Keratinocyte (primary cell): ENCODE results near the gene VASN.

Experiments used
- EZH2 ChIP-seq: IDR thresholded peaks from one replicate; pipeline ENCODE4 v1.6.1; 2012; ENCODE audit warnings: inconsistent platforms, mild to moderate bottlenecking, low read length, moderate library complexity
- TF ChIP-seq, protein P1 (sequence below), 3 experiments: IDR thresholded peaks in 1 of 3; conservative IDR thresholded peaks in 1 of 3; optimal IDR thresholded peaks in 1 of 3; 2 replicates in 2 of 3; 3 replicates in 1 of 3; pipeline versions ENCODE3 to v1.5.1; 2011; ENCODE audit warnings: low read length in 3 of 3, mild to moderate bottlenecking in 3 of 3, moderate library complexity in 2 of 3, control low read depth in 1 of 3, inconsistent platforms in 1 of 3; ENCODE audit not compliant: insufficient read depth in 2 of 3; ENCODE audit errors: extremely low read depth in 1 of 3

- TF ChIP-seq, protein P1, sequence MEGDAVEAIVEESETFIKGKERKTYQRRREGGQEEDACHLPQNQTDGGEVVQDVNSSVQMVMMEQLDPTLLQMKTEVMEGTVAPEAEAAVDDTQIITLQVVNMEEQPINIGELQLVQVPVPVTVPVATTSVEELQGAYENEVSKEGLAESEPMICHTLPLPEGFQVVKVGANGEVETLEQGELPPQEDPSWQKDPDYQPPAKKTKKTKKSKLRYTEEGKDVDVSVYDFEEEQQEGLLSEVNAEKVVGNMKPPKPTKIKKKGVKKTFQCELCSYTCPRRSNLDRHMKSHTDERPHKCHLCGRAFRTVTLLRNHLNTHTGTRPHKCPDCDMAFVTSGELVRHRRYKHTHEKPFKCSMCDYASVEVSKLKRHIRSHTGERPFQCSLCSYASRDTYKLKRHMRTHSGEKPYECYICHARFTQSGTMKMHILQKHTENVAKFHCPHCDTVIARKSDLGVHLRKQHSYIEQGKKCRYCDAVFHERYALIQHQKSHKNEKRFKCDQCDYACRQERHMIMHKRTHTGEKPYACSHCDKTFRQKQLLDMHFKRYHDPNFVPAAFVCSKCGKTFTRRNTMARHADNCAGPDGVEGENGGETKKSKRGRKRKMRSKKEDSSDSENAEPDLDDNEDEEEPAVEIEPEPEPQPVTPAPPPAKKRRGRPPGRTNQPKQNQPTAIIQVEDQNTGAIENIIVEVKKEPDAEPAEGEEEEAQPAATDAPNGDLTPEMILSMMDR (optimal IDR thresholded peaks at IDR 0.05 in 1 of 3, IDR thresholded peaks at IDR 0.05 in 1 of 3, conservative IDR thresholded peaks at IDR 0.05 in 1 of 3; ENCODE audit: extremely low read depth in 1 of 3, insufficient read depth in 2 of 3, low read length in 3 of 3) = no peak
- TF ChIP-seq EZH2 = no peak
Observed at GRCh38 chr16:4387781-4388180, 16.1 kb downstream of the VASN start.
